ENCODE measurements around the gene ITGA11.

DNA sequence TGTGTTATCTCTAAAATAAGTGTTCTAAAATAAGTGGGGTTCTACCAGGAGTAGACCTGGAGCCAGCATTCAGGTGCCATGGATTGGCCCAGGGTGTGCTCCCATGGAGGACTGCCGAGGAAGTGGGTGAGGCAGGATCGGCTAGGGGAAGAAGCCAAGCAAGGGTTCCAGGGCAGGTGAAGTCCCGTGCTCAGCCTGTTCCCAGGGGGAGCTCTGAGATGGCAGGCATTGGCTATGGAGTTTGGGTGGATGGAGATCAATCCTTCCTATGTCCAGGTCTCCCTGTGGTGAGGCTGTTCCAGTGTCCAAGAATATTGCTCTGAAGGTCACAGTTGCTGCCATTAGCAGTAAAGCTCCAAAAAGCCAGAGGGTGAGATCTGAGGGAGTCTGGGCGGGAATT is 46.9 kb upstream of the ITGA11 start:
- no peak for TF ChIP-seq EP300 (IDR thresholded peaks at IDR 0.05)
- TF ChIP-seq, protein P1, sequence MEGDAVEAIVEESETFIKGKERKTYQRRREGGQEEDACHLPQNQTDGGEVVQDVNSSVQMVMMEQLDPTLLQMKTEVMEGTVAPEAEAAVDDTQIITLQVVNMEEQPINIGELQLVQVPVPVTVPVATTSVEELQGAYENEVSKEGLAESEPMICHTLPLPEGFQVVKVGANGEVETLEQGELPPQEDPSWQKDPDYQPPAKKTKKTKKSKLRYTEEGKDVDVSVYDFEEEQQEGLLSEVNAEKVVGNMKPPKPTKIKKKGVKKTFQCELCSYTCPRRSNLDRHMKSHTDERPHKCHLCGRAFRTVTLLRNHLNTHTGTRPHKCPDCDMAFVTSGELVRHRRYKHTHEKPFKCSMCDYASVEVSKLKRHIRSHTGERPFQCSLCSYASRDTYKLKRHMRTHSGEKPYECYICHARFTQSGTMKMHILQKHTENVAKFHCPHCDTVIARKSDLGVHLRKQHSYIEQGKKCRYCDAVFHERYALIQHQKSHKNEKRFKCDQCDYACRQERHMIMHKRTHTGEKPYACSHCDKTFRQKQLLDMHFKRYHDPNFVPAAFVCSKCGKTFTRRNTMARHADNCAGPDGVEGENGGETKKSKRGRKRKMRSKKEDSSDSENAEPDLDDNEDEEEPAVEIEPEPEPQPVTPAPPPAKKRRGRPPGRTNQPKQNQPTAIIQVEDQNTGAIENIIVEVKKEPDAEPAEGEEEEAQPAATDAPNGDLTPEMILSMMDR (IDR thresholded peaks at IDR 0.05) = no peak

Measured in ovary (tissue), 3 donors.